Liver (tissue), 9 donors: Measurements from ENCODE around the gene COL21A1. TPM values are rescaled to one million over a fixed set of nuclear protein-coding genes. Genes with fewer than 3 reads are reported as not detected.

Source experiments
- DNase-seq: peaks from one replicate; pipeline ENCODE4 v3.0.0-alpha.2; 2017; ENCODE audit warnings: low spot score
- H3K27ac ChIP-seq, 2 donors: one replicate each; pipeline ENCODE4 v1.7.0; 2013; ENCODE audit warnings: inconsistent platforms in 2 of 2, low read length in 2 of 2, control low read depth in 1 of 2, low read depth in 1 of 2, mild to moderate bottlenecking in 1 of 2
- H3K27me3 ChIP-seq, 4 donors: one replicate each; pipeline versions ENCODE4 v1.6.1 to v1.7.0; 2013; ENCODE audit warnings: low read length in 3 of 4, inconsistent platforms in 1 of 4, mild to moderate bottlenecking in 1 of 4, moderate library complexity in 1 of 4; ENCODE audit not compliant: control insufficient read depth in 4 of 4, insufficient read depth in 4 of 4
- H3K36me3 ChIP-seq, 4 donors: one replicate each; pipeline versions ENCODE4 v1.6.1 to v1.7.0; 2013; ENCODE audit warnings: low read length in 3 of 4, mild to moderate bottlenecking in 3 of 4, low read depth in 1 of 4, moderate library complexity in 1 of 4; ENCODE audit not compliant: control insufficient read depth in 4 of 4, insufficient read depth in 3 of 4
- H3K4me1 ChIP-seq, 4 donors: one replicate each; pipeline versions ENCODE4 v1.6.1 to v1.7.0; 2013; ENCODE audit warnings: low read length in 3 of 4, mild to moderate bottlenecking in 3 of 4, moderate library complexity in 1 of 4; ENCODE audit not compliant: control insufficient read depth in 4 of 4, insufficient read depth in 4 of 4
- H3K4me3 ChIP-seq, 3 donors: one replicate each; pipeline versions ENCODE4 v1.6.1 to v1.7.0; 2013; ENCODE audit warnings: low read length in 3 of 3, control low read depth in 1 of 3, low read depth in 1 of 3, mild to moderate bottlenecking in 1 of 3
- H3K9ac ChIP-seq, 2 donors: one replicate each; pipeline ENCODE4 v1.7.0; 2013; ENCODE audit warnings: low read length in 2 of 2, mild to moderate bottlenecking in 2 of 2, moderate library complexity in 2 of 2, control low read depth in 1 of 2, low read depth in 1 of 2
- H3K9me3 ChIP-seq, 4 donors: one replicate each; pipeline versions ENCODE4 v1.6.1 to v1.7.0; 2013; ENCODE audit warnings: low read length in 3 of 4; ENCODE audit not compliant: control insufficient read depth in 4 of 4
- CTCF ChIP-seq: fragments of 150-350 bp; IDR thresholded peaks from 2 replicates; pipeline ENCODE4 v1.5.1; 2017; ENCODE audit warnings: improper control_type of control experiment, low read depth, low read length; ENCODE audit not compliant: missing input control
- EGR1 ChIP-seq, 2 donors: IDR thresholded peaks; 2 replicates each; pipeline ENCODE4 v1.6.1; 2016 to 2018; ENCODE audit warnings: antibody characterized with exemption in 2 of 2, low read depth in 2 of 2
- FOXA1 ChIP-seq: IDR thresholded peaks from 2 replicates; pipeline ENCODE4 v1.6.1; 2016; ENCODE audit warnings: antibody characterized with exemption
- FOXA2 ChIP-seq: IDR thresholded peaks from 2 replicates; pipeline ENCODE4 v1.6.1; 2016; ENCODE audit warnings: antibody characterized with exemption
- GABPA ChIP-seq, 2 donors: IDR thresholded peaks in 1 of 2; conservative IDR thresholded peaks in 1 of 2; 2 replicates each; pipeline ENCODE4 v1.6.1; 2016; ENCODE audit warnings: antibody characterized with exemption in 2 of 2, mild to moderate bottlenecking in 1 of 2, moderate library complexity in 1 of 2
- HNF4A ChIP-seq, 2 donors: conservative IDR thresholded peaks; 2 replicates each; pipeline ENCODE4 v1.6.1; 2016; ENCODE audit warnings: antibody characterized with exemption in 2 of 2, mild to moderate bottlenecking in 2 of 2
- HNF4G ChIP-seq: IDR thresholded peaks from 2 replicates; pipeline ENCODE4 v1.6.1; 2016; ENCODE audit warnings: antibody characterized with exemption
- JUND ChIP-seq, 2 donors: IDR thresholded peaks; 2 replicates each; pipeline ENCODE4 v1.6.1; 2016; ENCODE audit warnings: antibody characterized with exemption in 2 of 2
- NR2F2 ChIP-seq: IDR thresholded peaks from 2 replicates; pipeline ENCODE4 v1.6.1; 2016; ENCODE audit warnings: antibody characterized with exemption
- RAD21 ChIP-seq, 2 donors: IDR thresholded peaks; 2 replicates each; pipeline ENCODE4 v1.6.1; 2016; ENCODE audit warnings: antibody characterized with exemption in 2 of 2, mild to moderate bottlenecking in 2 of 2
- REST ChIP-seq: IDR thresholded peaks from 2 replicates; pipeline ENCODE4 v1.6.1; 2016; ENCODE audit warnings: antibody characterized with exemption, mild to moderate bottlenecking
- SP1 ChIP-seq: IDR thresholded peaks from 2 replicates; pipeline ENCODE4 v1.6.1; 2018; ENCODE audit warnings: antibody characterized with exemption, mild to moderate bottlenecking
- TAF1 ChIP-seq: conservative IDR thresholded peaks from 2 replicates; pipeline ENCODE4 v1.6.1; 2016; ENCODE audit warnings: antibody characterized with exemption, mild to moderate bottlenecking
- YY1 ChIP-seq: IDR thresholded peaks from 2 replicates; pipeline ENCODE4 v1.6.1; 2016; ENCODE audit warnings: antibody characterized with exemption, mild to moderate bottlenecking
- ZBTB33 ChIP-seq: IDR thresholded peaks from 2 replicates; pipeline ENCODE4 v1.6.1; 2016; ENCODE audit warnings: antibody characterized with exemption
- WGBS: extraction: QIAGEN DNeasy Blood & Tissue Kit; methylation state at CpG from one replicate; pipeline ENCODE4 v1.1.7; 2013; 5-methylcytosine and 5-hydroxymethylcytosine counted together
- polyA plus RNA-seq, 2 donors: library from polyadenylated mRNA; stranded (reverse) in 1 of 2; unstranded in 1 of 2; fragments of 200-250 nt in 1 of 2; fragments of >200 nt in 1 of 2; fragmentation: Nextera tagmentation in 1 of 2; extraction: Ambion mirVana in 1 of 2; gene quantifications; one replicate each; pipeline versions ENCODE4 v1.2.1 to v1.2.3, GENCODE V29; 2013 to 2015
- total RNA-seq, 2 donors: library from RNA; depleted of rRNA; stranded (reverse); fragments of >200 nt; gene quantifications; one replicate each; pipeline ENCODE4 v1.2.3, GENCODE V29; 2014
- donor health status: healthy.
- donor health status: healthy.
- donor health status: healthy.
- donor health status: healthy.
- donor health status: healthy.

The COL21A1 gene
- total and polyA plus RNA-seq, 4 donors: 0.48 to 1.3 (median 0.52) TPM

GRCh38 chr6:56040223-56040622 lies 207.2 kb downstream of the COL21A1 start:
- Histone ChIP-seq H3K36me3 (no peaks in the 10 kb centered on the region), H3K4me1 (no peaks in the 10 kb centered on the region), H3K27ac (no peak overlapping the region), H3K27me3 (peaks cover 0 to 2% (median 0%) of the 10 kb centered on the region in 4 donors), H3K9me3 (no peaks in the 10 kb centered on the region), H3K4me3 (no peak overlapping the region), H3K9ac (no peak overlapping the region)
- DNase-seq: no peak
- 74% methylated on average over 2 of the region's 2 CpGs for WGBS
- TF ChIP-seq HNF4G (no peak), HNF4A (conservative IDR thresholded peaks at IDR 0.05) (no peak), TAF1 (no peak), EGR1 (IDR thresholded peaks at IDR 0.05; ENCODE audit: low read depth in 2 of 2) (no peak), REST (no peak), ZBTB33 (no peak), NR2F2 (no peak), FOXA2 (no peak)

GRCh38 chr6:56038764-56039163 lies 208.6 kb downstream of the COL21A1 start:
- H3K27ac ChIP-seq: no peak overlapping the region
- 80% methylated on average over 6 of the region's 6 CpGs for WGBS

GRCh38 chr6:56037601-56038000 lies 209.8 kb downstream of the COL21A1 start:
- Histone ChIP-seq H3K27me3 (peaks cover 0 to 2% (median 0%) of the 10 kb centered on the region in 4 donors), H3K4me1 (no peaks in the 10 kb centered on the region), H3K9me3 (no peaks in the 10 kb centered on the region), H3K27ac (no peak overlapping the region), H3K9ac (no peak overlapping the region), H3K4me3 (no peak overlapping the region), H3K36me3 (no peaks in the 10 kb centered on the region)
- WGBS: 52% methylated on average over 1 of the region's 1 CpG
- DNase-seq: no peak
- no peak for TF ChIP-seq EGR1 (IDR thresholded peaks at IDR 0.05; ENCODE audit: low read depth in 2 of 2)
- TF ChIP-seq CTCF: no peak
- no peak for TF ChIP-seq FOXA1
- TF ChIP-seq SP1: no peak
- no peak for TF ChIP-seq JUND (IDR thresholded peaks at IDR 0.05)
- no peak for TF ChIP-seq REST
- TF ChIP-seq YY1: no peak
- no peak for TF ChIP-seq ZBTB33
- no peak for TF ChIP-seq FOXA2
- no peak for TF ChIP-seq NR2F2
- TF ChIP-seq HNF4G: no peak
- no peak for TF ChIP-seq GABPA (IDR thresholded peaks at IDR 0.05 in 1 of 2, conservative IDR thresholded peaks at IDR 0.05 in 1 of 2)
- no peak for TF ChIP-seq TAF1
- no peak for TF ChIP-seq HNF4A (conservative IDR thresholded peaks at IDR 0.05)

More at GRCh38 chr6:56038764-56039163, 208.6 kb downstream of the COL21A1 start:
- no peak for TF ChIP-seq RAD21 (IDR thresholded peaks at IDR 0.05)
- no peak for DNase-seq
- Histone ChIP-seq H3K27me3 (peaks cover 0 to 2% (median 0%) of the 10 kb centered on the region in 4 donors), H3K4me3 (no peak overlapping the region), H3K4me1 (no peaks in the 10 kb centered on the region), H3K9ac (no peak overlapping the region), H3K36me3 (no peaks in the 10 kb centered on the region), H3K9me3 (no peaks in the 10 kb centered on the region)
